ENCODE results near the gene DLEC1.

Gene DLEC1

GRCh38 chr3:38139191-38139590 lies 100.2 kb downstream of the DLEC1 start:
- FAIRE-seq = no peak

- no peak for FAIRE-seq
Measured at GRCh38 chr3:38139652-38140051, 100.6 kb downstream of the DLEC1 start.

GRCh38 chr3:38140326-38141172 lies 101.5 kb downstream of the DLEC1 start:
- no peak for FAIRE-seq

- FAIRE-seq = no peak
Measured at GRCh38 chr3:38141173-38141951, 102.4 kb downstream of the DLEC1 start.

- FAIRE-seq = no peak
Measured at GRCh38 chr3:38141952-38142273, 102.9 kb downstream of the DLEC1 start.

GRCh38 chr3:38142959-38143358 lies 104.0 kb downstream of the DLEC1 start:
- FAIRE-seq = no peak

- FAIRE-seq = no peak
Measured at GRCh38 chr3:38143511-38143910, 104.5 kb downstream of the DLEC1 start.

- no peak for FAIRE-seq
Measured at GRCh38 chr3:38146504-38146903, 107.5 kb downstream of the DLEC1 start.

- FAIRE-seq = no peak
Measured at GRCh38 chr3:38147421-38147820, 108.4 kb downstream of the DLEC1 start.

- peak; percentile 41 for FAIRE-seq
Measured at GRCh38 chr3:38148311-38148882, 109.4 kb downstream of the DLEC1 start.

- FAIRE-seq = no peak
Measured at GRCh38 chr3:38149708-38150107, 110.7 kb downstream of the DLEC1 start.

- FAIRE-seq = no peak
Measured at GRCh38 chr3:38150780-38151528, 111.9 kb downstream of the DLEC1 start.

- no peak for FAIRE-seq
Measured at GRCh38 chr3:38151667-38152265, 112.8 kb downstream of the DLEC1 start.

GRCh38 chr3:38152609-38153008 lies 113.6 kb downstream of the DLEC1 start:
- FAIRE-seq = no peak

- FAIRE-seq = no peak
Measured at GRCh38 chr3:38153221-38153620, 114.2 kb downstream of the DLEC1 start.

GRCh38 chr3:38154033-38154494 lies 115.1 kb downstream of the DLEC1 start:
- no peak for FAIRE-seq

GRCh38 chr3:38154625-38155255 lies 115.7 kb downstream of the DLEC1 start:
- FAIRE-seq = no peak

GRCh38 chr3:38155825-38156224 lies 116.8 kb downstream of the DLEC1 start:
- no peak for FAIRE-seq

- no peak for FAIRE-seq
Measured at GRCh38 chr3:38157117-38157516, 118.1 kb downstream of the DLEC1 start.

GRCh38 chr3:38157595-38157994 lies 118.6 kb downstream of the DLEC1 start:
- no peak for FAIRE-seq

- no peak for FAIRE-seq
Measured at GRCh38 chr3:38158472-38158871, 119.5 kb downstream of the DLEC1 start.

GRCh38 chr3:38160704-38161103 lies 121.7 kb downstream of the DLEC1 start:
- FAIRE-seq = peak; percentile 6

Measured in A204.1 (cell line).